ENCODE results near the gene GPX4.

DNA sequence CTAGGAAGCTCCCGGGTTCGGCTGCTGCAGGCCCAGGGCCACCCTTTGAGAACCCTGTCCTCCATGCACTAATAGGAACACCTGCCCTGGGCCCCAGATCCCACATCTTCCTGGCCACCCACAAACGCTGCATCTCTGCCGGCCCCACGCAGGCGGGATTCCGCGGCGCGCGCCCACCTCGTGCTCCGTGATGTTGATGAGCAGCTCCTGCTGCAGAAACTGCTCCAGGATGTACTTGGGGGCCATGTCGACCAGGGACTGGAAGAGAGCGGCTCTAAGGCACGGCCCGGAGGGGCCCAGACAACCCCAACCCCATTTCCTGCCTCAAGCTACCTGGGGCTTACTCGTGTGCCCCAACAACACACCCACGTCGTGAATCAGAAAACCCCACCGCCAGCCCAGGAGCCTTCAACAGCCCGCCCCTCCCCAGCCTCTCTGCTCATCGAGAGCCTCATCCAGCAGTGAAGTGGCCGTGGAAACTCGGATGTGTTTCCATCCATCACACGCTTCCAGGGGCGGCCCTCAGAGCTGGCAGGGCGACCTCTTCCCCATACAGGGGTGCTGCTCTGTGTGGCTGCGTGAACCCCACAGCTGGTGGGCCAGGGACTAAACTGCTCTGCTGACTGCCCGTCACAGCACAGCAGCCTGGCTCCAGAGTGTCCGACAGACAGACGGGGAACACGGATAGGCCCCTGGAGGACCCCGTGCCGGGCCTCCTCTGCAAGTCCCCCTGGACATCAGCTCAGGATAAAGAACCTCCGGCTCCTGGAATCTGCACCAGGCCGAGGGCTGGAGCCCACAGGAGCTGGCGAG, 12.9 kb upstream of the GPX4 start:
- TF ChIP-seq, protein P1, sequence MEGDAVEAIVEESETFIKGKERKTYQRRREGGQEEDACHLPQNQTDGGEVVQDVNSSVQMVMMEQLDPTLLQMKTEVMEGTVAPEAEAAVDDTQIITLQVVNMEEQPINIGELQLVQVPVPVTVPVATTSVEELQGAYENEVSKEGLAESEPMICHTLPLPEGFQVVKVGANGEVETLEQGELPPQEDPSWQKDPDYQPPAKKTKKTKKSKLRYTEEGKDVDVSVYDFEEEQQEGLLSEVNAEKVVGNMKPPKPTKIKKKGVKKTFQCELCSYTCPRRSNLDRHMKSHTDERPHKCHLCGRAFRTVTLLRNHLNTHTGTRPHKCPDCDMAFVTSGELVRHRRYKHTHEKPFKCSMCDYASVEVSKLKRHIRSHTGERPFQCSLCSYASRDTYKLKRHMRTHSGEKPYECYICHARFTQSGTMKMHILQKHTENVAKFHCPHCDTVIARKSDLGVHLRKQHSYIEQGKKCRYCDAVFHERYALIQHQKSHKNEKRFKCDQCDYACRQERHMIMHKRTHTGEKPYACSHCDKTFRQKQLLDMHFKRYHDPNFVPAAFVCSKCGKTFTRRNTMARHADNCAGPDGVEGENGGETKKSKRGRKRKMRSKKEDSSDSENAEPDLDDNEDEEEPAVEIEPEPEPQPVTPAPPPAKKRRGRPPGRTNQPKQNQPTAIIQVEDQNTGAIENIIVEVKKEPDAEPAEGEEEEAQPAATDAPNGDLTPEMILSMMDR (IDR thresholded peaks at IDR 0.05) = no peak
- no peak for TF ChIP-seq POLR2A (IDR thresholded peaks at IDR 0.05)

Data from thyroid gland (tissue), 4 donors.